GM10266 (cell line): ENCODE measurements around the gene GRID1.

Experiments
- DNase-seq: peaks from one replicate; pipeline ENCODE4 v3.0.0; 2012; ENCODE audit errors: extremely low spot score
- CTCF ChIP-seq: IDR thresholded peaks from 2 replicates; pipeline ENCODE4 v1.5.1; 2012; ENCODE audit warnings: mild to moderate bottlenecking, low read depth; ENCODE audit not compliant: control insufficient read depth, insufficient read depth; ENCODE audit errors: missing control alignments

GRID1 gene

GRCh38 chr10:86055928-86056327 lies 310.7 kb downstream of the GRID1 start:
- DNase-seq, result no peak
- TF ChIP-seq CTCF, result no peak

- no peak for DNase-seq
- no peak for TF ChIP-seq CTCF
These were observed 312.9 kb downstream of the GRID1 start for GRCh38 chr10:86053675-86054074.

- no peak for TF ChIP-seq CTCF
- DNase-seq, result no peak
These were observed 315.0 kb downstream of the GRID1 start for GRCh38 chr10:86051586-86051985.

- no peak for TF ChIP-seq CTCF
- DNase-seq, result no peak
These were observed 317.2 kb downstream of the GRID1 start for GRCh38 chr10:86049442-86049841.

- TF ChIP-seq CTCF, result no peak
- DNase-seq, result no peak
These were observed 317.6 kb downstream of the GRID1 start for GRCh38 chr10:86048973-86049372.

- DNase-seq, result no peak
These were observed 318.0 kb downstream of the GRID1 start for GRCh38 chr10:86048571-86048970.

GRCh38 chr10:86047588-86047987 lies 319.0 kb downstream of the GRID1 start:
- DNase-seq, result no peak
- TF ChIP-seq CTCF, result no peak

More at GRCh38 chr10:86048571-86048970, 318.0 kb downstream of the GRID1 start:
- no peak for TF ChIP-seq CTCF
